GM12878 (cell line): ENCODE measurements around the gene TTC1. TPM values are rescaled to one million over a fixed set of nuclear protein-coding genes. Genes with fewer than 3 reads are reported as not detected.

Source experiments
- ATAC-seq: fragments of 200-7000 bp; cut with Tn5 transposase; 3 replicates; pipeline ENCODE4 v1.9.1; 2020; ENCODE audit warnings: mild to moderate bottlenecking, moderate library complexity
- BruUV-seq: library from RNA; stranded (reverse); fragments of 400-500 nt; replicated peaks from 2 replicates; lab custom pipeline; 2021; lab: Mats Ljungman, UMichigan
- CTCF ChIA-PET: fragments of 300-600 bp; sonication (Branson Sonifier 250); formaldehyde crosslinking; extraction: SDS; loops from one replicate; lab custom pipeline; 2021; ENCODE audit warnings: inconsistent platforms; lab: Yijun Ruan, JAX
- POLR2A ChIA-PET: fragments of 350-600 bp; formaldehyde crosslinking; extraction: SDS; loops from one replicate; lab custom pipeline; 2021; ENCODE audit warnings: inconsistent platforms; lab: Charles Lee
- RAD21 ChIA-PET: fragments of 300-600 bp; sonication (Branson Sonifier 250); formaldehyde crosslinking; loops from one replicate; lab custom pipeline; 2023; ENCODE audit warnings: antibody characterized with exemption; ENCODE audit not compliant: unreplicated experiment; lab: Charles Lee
- SMC1A ChIA-PET: fragments of 300-600 bp; sonication (Branson Sonifier 250); formaldehyde crosslinking; loops from one replicate; lab custom pipeline; 2023; ENCODE audit not compliant: unreplicated experiment, uncharacterized antibody; lab: Charles Lee
- DNase-seq: peaks from one replicate; pipeline ENCODE4 v3.0.0-alpha.2; 2011; ENCODE audit warnings: low read depth, low spot score
- FAIRE-seq: peaks from 3 replicates; lab custom pipeline; 2011; peaks lifted over from hg19 to GRCh38; lab: Jason Lieb, UNC
- H2AFZ ChIP-seq: 2 replicates; pipeline ENCODE4 v1.6.0; 2011; ENCODE audit warnings: low read depth, low read length, control low read depth; ENCODE audit not compliant: control insufficient read depth
- H3K27ac ChIP-seq: 2 replicates; pipeline ENCODE4 v1.5.1; 2011; ENCODE audit warnings: control low read depth; ENCODE audit not compliant: control insufficient read depth, insufficient read depth
- H3K27me3 ChIP-seq, 2 experiments: replicated peaks in 1 of 2; 2 replicates each; pipeline versions ENCODE4 v1.6.0 to v1.6.1; 2011; ENCODE audit warnings: low read length in 1 of 2; ENCODE audit not compliant: control insufficient read depth in 2 of 2, insufficient read depth in 2 of 2
- H3K36me3 ChIP-seq, 2 experiments: 2 replicates each; pipeline ENCODE4 v1.5.1; 2011; ENCODE audit warnings: low read length in 1 of 2; ENCODE audit not compliant: control insufficient read depth in 2 of 2, insufficient read depth in 2 of 2
- H3K4me1 ChIP-seq: 2 replicates; pipeline ENCODE4 v1.6.1; 2011; ENCODE audit warnings: mild to moderate bottlenecking, low read length, moderate library complexity, mixed read lengths; ENCODE audit not compliant: control insufficient read depth, insufficient read depth
- H3K4me2 ChIP-seq: 2 replicates; pipeline ENCODE4 v1.6.0; 2011; ENCODE audit warnings: control low read depth; ENCODE audit not compliant: control insufficient read depth, insufficient read depth
- H3K4me3 ChIP-seq: fragments of 200-600 bp; sonication (generic); 2 replicates; pipeline ENCODE4 v1.5.1; 2016
- H3K79me2 ChIP-seq: 2 replicates; pipeline ENCODE4 v1.6.0; 2011; ENCODE audit warnings: low read length; ENCODE audit not compliant: control insufficient read depth, insufficient read depth
- H3K9ac ChIP-seq: 2 replicates; pipeline ENCODE4 v1.8.0; 2011; ENCODE audit warnings: low read length, control low read depth, mixed read lengths; ENCODE audit not compliant: control insufficient read depth, insufficient read depth
- H3K9me3 ChIP-seq: replicated peaks from 3 replicates; pipeline ENCODE4 v1.5.1; 2011; ENCODE audit warnings: mild to moderate bottlenecking, low read length; ENCODE audit not compliant: control insufficient read depth, insufficient read depth
- H4K20me1 ChIP-seq: 2 replicates; pipeline ENCODE4 v1.6.0; 2011; ENCODE audit not compliant: control insufficient read depth, insufficient read depth
- ATF3 ChIP-seq: IDR thresholded peaks from 2 replicates; pipeline ENCODE4 v1.6.1; 2011; ENCODE audit warnings: low read depth, mild to moderate bottlenecking, low read length, moderate library complexity, borderline replicate concordance; ENCODE audit errors: extremely low read depth
- E4F1 ChIP-seq: fragments of 450-650 bp; IDR thresholded peaks from 2 replicates; pipeline ENCODE4 v1.6.1; 2018; ENCODE audit warnings: borderline replicate concordance, mild to moderate bottlenecking; ENCODE audit not compliant: partially characterized antibody
- KAT2A ChIP-seq: conservative IDR thresholded peaks from 2 replicates; pipeline ENCODE4 v1.6.1; 2011; ENCODE audit warnings: low read depth, low read length; ENCODE audit not compliant: control insufficient read depth
- SPI1 ChIP-seq: IDR thresholded peaks from 2 replicates; pipeline ENCODE4 v1.6.1; 2011; ENCODE audit warnings: low read depth, mild to moderate bottlenecking, low read length, moderate library complexity, borderline replicate concordance; ENCODE audit not compliant: insufficient read depth
- WGBS: methylation state at CpG from one replicate; pipeline ENCODE4 v1.1.6; 2016; ENCODE audit warnings: low lambda C conversion rate; ENCODE audit not compliant: insufficient replicate concordance, insufficient coverage; ENCODE audit errors: missing lambda C conversion rate; 5-methylcytosine and 5-hydroxymethylcytosine counted together
- in situ Hi-C: fragments of 300-500 bp; cut with MboI; formaldehyde crosslinking; loops from 9 replicates; pipeline ENCODE4 v1.14.3; 2018; ENCODE audit warnings: mixed read lengths
- intact Hi-C: fragments of 100-400 bp; cut with micrococcal nuclease; formaldehyde crosslinking; loops from one replicate; pipeline ENCODE4 v1.14.2; 2022; ENCODE audit not compliant: unreplicated experiment
- polyA plus RNA-seq, 11 experiments: library from polyadenylated mRNA; depleted of rRNA in 4 of 11; unstranded in 6 of 11; stranded (reverse) in 5 of 11; fragments of >200 nt; fragmentation: Nextera tagmentation in 4 of 11; fragmentation: Illumina TruSeq in 1 of 11; extraction: Ambion mirVana in 4 of 11; extraction: Trizol in 1 of 11; gene quantifications; 1 replicate in 1 of 11; 2 replicates in 10 of 11; pipeline versions ENCODE4 v1.2.1 to v1.2.3, GENCODE V29; 2011 to 2016; ENCODE audit warnings: inconsistent platforms in 2 of 11, missing spikeins in 2 of 11, low read depth in 1 of 11
- total RNA-seq, 4 experiments: library from RNA; depleted of rRNA in 3 of 4; stranded (reverse); fragments of >200 nt in 3 of 4; fragmentation: Illumina TruSeq in 1 of 4; extraction: Trizol in 1 of 4; gene quantifications; 2 replicates each; pipeline versions ENCODE4 v1.2.1 to v1.2.3, GENCODE V29; 2013 to 2021

Gene TTC1
- total and polyA plus RNA-seq, 10 of the 15 experiments (the other 5 are each of a cell fraction or from before 2014, with no cell fraction given) = 46.6 to 160 (median 92.3) TPM

DNA sequence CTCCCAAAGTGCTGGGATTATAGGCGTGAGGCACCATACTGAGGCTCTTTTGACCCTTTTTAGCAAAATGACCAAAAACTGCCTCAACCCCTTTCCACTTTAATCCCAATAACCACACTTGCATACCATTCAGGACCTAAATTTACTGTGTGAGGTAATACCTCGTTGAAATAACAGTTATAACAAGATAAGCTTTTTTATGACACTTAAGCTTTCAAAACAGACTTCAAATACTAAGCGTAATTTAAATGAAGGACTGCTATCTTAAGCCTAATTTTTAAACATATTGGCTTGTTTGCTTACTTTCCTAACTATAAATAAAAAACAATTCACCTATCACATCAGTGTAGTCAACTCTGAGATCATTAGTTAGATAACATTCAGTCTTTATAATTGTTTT, 72.6 kb downstream of the TTC1 start (continued):
- TF ChIP-seq E4F1 (no peak), KAT2A (no peak), SPI1 (no peak)

DNA sequence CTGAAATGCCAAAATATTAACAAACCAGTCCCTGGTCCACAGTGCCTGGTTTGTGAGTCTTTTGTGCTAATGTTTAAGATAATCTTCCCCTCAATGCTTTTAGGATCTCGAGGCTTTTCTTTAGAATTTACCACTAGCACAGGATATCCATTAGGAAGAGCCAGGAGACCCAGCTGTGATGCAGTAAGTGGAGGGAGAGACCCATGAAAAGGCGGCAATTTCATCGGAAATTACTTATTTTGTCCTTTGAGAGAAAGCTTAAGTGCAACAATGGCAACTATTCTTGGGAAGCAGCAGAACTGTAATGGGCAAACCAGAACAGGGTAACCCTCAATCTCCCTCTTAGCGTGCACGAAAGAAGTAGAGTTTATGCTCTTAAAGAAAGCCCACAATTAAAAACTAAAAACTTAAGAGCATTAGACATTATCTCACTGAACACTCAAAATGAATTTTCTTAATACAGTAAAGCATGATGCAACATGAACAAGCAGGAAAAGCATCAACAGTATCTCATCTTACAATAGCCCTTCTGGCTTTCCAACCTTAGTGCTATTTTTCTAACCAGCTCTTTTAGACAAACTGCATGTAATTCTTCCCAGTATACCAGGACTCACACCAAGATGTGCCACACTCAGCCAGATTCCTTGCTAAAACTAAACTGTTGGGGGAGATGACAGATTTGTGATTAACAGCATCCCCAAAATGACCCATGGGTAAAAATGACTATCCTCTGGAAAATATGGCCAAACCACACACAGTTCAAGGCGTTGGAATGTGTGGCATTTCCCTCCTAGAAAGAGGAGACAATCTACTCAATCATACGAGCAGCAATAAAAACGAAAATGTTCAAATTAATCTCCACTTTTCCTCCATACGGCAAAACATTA, 73.9 kb downstream of the TTC1 start:
- H3K36me3 ChIP-seq = no peaks in the 10 kb centered on the region
- ChIA-PET RAD21 (no interaction called here), SMC1A (interaction anchor here (0.7 kb wide), 2 partner anchors 12 to 27 kb away, joined by 3 read pairs; no protein-coding TSS in a partner anchor), CTCF (interaction anchor here (1.0 to 3.3 kb wide), 4 partner anchors 257 to 311 kb away, joined by 3 to 13 read pairs (median 5); no protein-coding TSS in a partner anchor), POLR2A (no interaction called here)
- no peak overlapping the region for H3K4me2 ChIP-seq
- H3K27me3 ChIP-seq = no peaks in the 10 kb centered on the region
- H3K4me3 ChIP-seq = no peak overlapping the region
- no peak overlapping the region for H3K27ac ChIP-seq
- H3K4me1 ChIP-seq = no peaks in the 10 kb centered on the region
- no peaks in the 10 kb centered on the region for H3K9me3 ChIP-seq
- FAIRE-seq = no peak
- WGBS = 83% methylated on average over 9 of the region's 9 CpGs
- intact Hi-C loops = loop anchor here (5.0 kb wide), 1 partner anchor 309 kb away; no protein-coding TSS in a partner anchor
- no peak for DNase-seq
- H2AFZ ChIP-seq = no peak overlapping the region
- in situ Hi-C loops = no loop called here
- H3K79me2 ChIP-seq = no peaks in the 10 kb centered on the region
- H3K9ac ChIP-seq = no peak overlapping the region
- TF ChIP-seq ATF3 = no peak
- no peak for ATAC-seq
- H4K20me1 ChIP-seq = no peaks in the 10 kb centered on the region
- no TSS peak for BruUV-seq
